Renal pelvis (tissue), 4 donors: Measurements from ENCODE around the gene SYNGR4. TPM values are rescaled to one million over a fixed set of nuclear protein-coding genes. Genes with fewer than 3 reads are reported as not detected.

Source experiments
- DNase-seq: peaks from one replicate; pipeline ENCODE4 v3.0.0-alpha.2; 2013
- polyA plus RNA-seq, 3 donors: library from polyadenylated mRNA; unstranded; fragments of 120-200 nt; gene quantifications; one replicate each; pipeline ENCODE4 v1.2.1, GENCODE V29; 2013; ENCODE audit not compliant: insufficient read length in 3 of 3

Gene SYNGR4
- polyA plus RNA-seq, 3 donors, result 0.67 to 0.88 (median 0.79) TPM

DNA sequence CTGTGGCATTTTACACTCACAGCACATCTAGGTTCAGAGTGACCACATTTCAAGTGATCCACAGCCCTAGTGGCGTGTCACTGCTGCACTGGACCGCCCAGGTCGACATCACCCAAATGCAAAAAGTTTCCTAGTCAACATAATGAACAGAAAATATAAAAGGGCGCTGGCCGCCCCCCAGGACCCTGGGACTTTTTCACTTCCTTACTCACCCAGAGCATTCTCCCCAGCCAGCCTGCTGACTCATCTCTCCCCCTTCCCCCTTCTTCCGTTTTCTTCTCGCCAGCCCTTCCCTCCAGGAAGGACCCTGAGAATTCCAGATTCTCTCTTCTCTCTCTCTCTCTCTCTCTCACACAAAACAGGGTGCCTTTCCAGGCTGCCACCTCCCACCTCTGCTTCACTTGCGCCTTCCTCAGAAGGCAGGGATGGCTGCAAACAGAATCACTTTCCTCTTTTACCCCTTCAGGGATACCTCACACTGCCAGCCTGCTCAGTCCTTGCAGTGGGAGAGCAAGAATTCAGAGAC, 60.6 kb downstream of the SYNGR4 start:
- DNase-seq, result no peak

Other genes with a start within 250 kb of the SYNGR4 start
- 10 to 100 TPM; 72.0 to 77.7 (median 73.7) TPM for gene LIG1, start 194.0 kb upstream of the SYNGR4 start, polyA plus RNA-seq
- gene ZSWIM9, start 193.7 kb upstream of the SYNGR4 start, polyA plus RNA-seq, result 10 to 100 TPM; 11.4 to 13.7 (median 13.6) TPM
- 10 to 100 TPM; 52.5 to 62.7 (median 59.6) TPM for gene CARD8, start 108.5 kb upstream of the SYNGR4 start, polyA plus RNA-seq
- gene ZNF114, start 94.3 kb upstream of the SYNGR4 start, polyA plus RNA-seq, result 1 to 10 TPM; 6.7 to 6.9 (median 6.8) TPM
- 10 to 100 TPM; 61.0 to 85.5 (median 67.3) TPM for gene EMP3, start 38.8 kb upstream of the SYNGR4 start, polyA plus RNA-seq
- 10 to 100 TPM; 13.5 to 15.7 (median 15.1) TPM for gene TMEM143, start 427 bp upstream of the SYNGR4 start, polyA plus RNA-seq
- 100 to 1,000 TPM; 230 to 248 (median 245) TPM for gene KDELR1, start 27.2 kb downstream of the SYNGR4 start, polyA plus RNA-seq
- under 1 TPM; 0.52 to 0.83 (median 0.71) TPM for gene GRIN2D, start 29.3 kb downstream of the SYNGR4 start, polyA plus RNA-seq
- gene GRWD1, start 81.6 kb downstream of the SYNGR4 start, polyA plus RNA-seq, result 10 to 100 TPM; 29.1 to 31.9 (median 31.6) TPM
- 1 to 10 TPM in 2 of 3 donors, under 1 TPM in 1; 0.61 to 1.0 (median 1.0) TPM for gene KCNJ14, start 91.2 kb downstream of the SYNGR4 start, polyA plus RNA-seq
- gene CYTH2, start 105.0 kb downstream of the SYNGR4 start, polyA plus RNA-seq, result 100 to 1,000 TPM in 2 of 3 donors, 10 to 100 TPM in 1; 88.1 to 115 (median 110) TPM
- gene LMTK3, start 147.5 kb downstream of the SYNGR4 start, polyA plus RNA-seq, result 1 to 10 TPM; 3.5 to 3.7 (median 3.7) TPM
- under 1 TPM; 0.43 to 0.81 (median 0.43) TPM for gene SULT2B1, start 187.8 kb downstream of the SYNGR4 start, polyA plus RNA-seq
- under 1 TPM in 2 of 3 donors, not detected in 1; 0.23 to 0.24 TPM for gene SPACA4, start 242.4 kb downstream of the SYNGR4 start, polyA plus RNA-seq